ENCODE measurements around the gene TBRG1.

The TBRG1 gene

GRCh38 chr11:124669193-124669592 lies 46.5 kb downstream of the TBRG1 start:
- ATAC-seq, result no peak
- no peak overlapping the region for H3K4me3 Mint-ChIP-seq
- no peaks in the 10 kb centered on the region for H3K36me3 Mint-ChIP-seq
- H3K27me3 Mint-ChIP-seq, result no peaks in the 10 kb centered on the region
- peaks cover 21% of the 10 kb centered on the region for H3K4me1 Mint-ChIP-seq
- no peak overlapping the region for H3K27ac Mint-ChIP-seq
- no peaks in the 10 kb centered on the region for H3K9me3 Mint-ChIP-seq

- no peaks in the 10 kb centered on the region for H3K9me3 Mint-ChIP-seq
- H3K36me3 Mint-ChIP-seq, result no peaks in the 10 kb centered on the region
- H3K27me3 Mint-ChIP-seq, result no peaks in the 10 kb centered on the region
- ATAC-seq, result no peak
- H3K4me1 Mint-ChIP-seq, result peaks cover 23% of the 10 kb centered on the region
- H3K4me3 Mint-ChIP-seq, result no peak overlapping the region
- no peak overlapping the region for H3K27ac Mint-ChIP-seq
Observed at GRCh38 chr11:124670732-124671131, 48.1 kb downstream of the TBRG1 start.

DNA sequence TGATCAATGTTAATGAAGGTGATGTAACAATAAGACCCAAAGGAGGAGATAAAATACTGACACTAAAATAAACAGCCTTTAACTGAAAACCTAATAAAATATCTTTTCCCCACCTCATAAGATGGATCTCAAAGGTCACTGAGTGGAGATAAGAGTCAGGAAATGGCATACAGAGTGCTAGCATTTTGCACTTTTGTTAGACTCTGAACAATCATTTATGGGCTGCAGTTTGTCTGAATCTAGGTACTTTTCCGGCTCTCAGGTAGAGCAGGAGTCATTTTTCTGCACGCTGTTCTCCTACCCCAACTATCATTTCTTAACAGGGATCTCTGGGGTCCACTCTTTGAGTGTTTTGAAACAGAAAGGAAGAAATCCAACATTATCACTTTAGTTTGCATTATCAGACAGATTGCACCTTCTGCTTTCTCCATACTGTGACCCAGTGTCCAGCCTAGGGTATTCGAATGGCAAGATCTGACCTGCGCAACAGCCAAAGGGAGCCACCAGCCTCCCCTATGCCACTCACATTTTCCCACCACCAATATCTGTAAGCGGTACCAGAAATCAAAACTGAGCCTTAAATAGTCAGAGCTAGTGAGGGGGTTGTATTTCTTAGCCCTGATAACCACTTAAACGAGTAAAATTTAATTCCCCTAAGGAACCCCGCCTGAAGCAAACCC lies 50.0 kb downstream of the TBRG1 start:
- Mint-ChIP-seq H3K27ac (peak overlapping the region; percentile 83), H3K4me1 (peaks cover 23% of the 10 kb centered on the region), H3K4me3 (peak overlapping the region; percentile 91), H3K36me3 (no peaks in the 10 kb centered on the region), H3K9me3 (no peaks in the 10 kb centered on the region), H3K27me3 (no peaks in the 10 kb centered on the region)
- ATAC-seq, result no peak

DNA sequence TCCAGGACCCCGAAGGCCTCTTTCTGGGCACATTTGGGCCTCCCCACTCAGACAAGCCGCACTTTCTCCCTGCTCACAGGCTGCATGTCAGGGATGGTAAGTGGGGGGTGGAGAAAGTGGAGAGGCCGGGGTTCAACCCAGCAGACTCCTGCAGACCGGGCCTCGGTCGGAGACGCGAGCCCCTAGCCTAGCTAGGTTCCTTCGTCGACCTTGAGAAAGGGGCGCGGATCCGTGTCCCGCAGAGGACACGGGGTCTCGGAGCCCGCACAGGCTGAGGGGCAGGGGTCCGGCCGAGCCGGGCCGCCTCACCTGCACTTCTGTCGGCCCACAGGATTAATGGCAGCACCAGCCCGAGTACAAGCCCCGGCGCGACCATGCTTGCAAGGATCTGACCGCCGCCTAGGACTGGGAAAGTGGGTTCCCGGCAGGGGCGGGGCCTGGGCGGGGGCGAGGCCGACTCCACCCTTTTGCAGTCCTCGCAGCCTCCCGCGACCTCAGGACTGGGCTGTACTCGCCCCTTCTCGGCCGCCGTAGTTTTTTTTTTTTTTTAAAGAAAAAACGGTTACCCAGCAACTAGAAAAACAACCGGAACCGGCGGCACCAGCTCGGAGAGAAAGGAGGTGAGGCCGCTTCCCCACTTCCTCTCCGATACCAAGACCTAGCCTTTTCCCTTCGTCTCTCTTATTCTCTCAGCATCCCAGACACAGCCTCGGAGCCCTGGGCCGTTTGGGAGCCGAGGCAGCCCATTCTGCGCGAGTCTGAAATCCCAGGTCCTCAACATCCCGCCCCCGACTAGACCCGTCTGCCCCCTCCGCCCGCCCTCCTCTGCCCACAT lies 50.9 kb downstream of the TBRG1 start, which contains the start of the genes SIAE and SPA17:
TSS of gene SIAE (minus strand) at position 407 of the 835 bp plus-strand sequence. CDS start at position 376, 31 bp downstream.
TSS of gene SPA17 (plus strand) at position 572 of the 835 bp plus-strand sequence. CDS start 1,361 bp downstream, outside the sequence.
- Mint-ChIP-seq H3K36me3 (no peaks in the 10 kb centered on the region), H3K27ac (peak within 1 kb of the TSS; percentile 83), H3K27me3 (no peaks in the 10 kb centered on the region), H3K4me1 (peaks cover 23% of the 10 kb centered on the region), H3K9me3 (no peaks in the 10 kb centered on the region), H3K4me3 (peak within 1 kb of the TSS; percentile 91)
- ATAC-seq, result peak; percentile 97

- H3K4me1 Mint-ChIP-seq, result peaks cover 23% of the 10 kb centered on the region
- H3K36me3 Mint-ChIP-seq, result no peaks in the 10 kb centered on the region
- H3K27me3 Mint-ChIP-seq, result no peaks in the 10 kb centered on the region
- H3K27ac Mint-ChIP-seq, result peak overlapping the region; percentile 83
- no peaks in the 10 kb centered on the region for H3K9me3 Mint-ChIP-seq
- H3K4me3 Mint-ChIP-seq, result peak overlapping the region; percentile 91
- ATAC-seq, result no peak
Observed at GRCh38 chr11:124674168-124674517, 51.5 kb downstream of the TBRG1 start.

DNA sequence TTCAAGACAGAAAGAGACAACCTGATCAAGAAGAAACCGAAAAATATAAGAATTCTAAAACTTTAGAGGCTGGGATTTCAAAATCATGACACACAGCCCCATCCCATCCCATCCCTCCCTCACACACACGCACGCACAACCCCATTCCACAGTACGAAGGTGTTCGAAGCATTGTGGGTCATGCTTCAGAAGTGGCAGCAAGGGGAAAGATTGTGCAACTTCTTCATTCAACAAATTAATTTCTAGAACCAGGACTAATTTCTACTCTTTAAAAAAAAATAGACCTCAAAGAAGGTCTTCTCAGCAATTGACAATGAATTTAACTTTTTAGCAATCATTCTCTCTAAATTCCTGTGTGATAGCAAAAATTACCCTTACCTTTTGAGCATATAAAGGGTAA lies 51.9 kb downstream of the TBRG1 start:
- H3K27me3 Mint-ChIP-seq, result no peaks in the 10 kb centered on the region
- H3K27ac Mint-ChIP-seq, result peak overlapping the region; percentile 83
- no peaks in the 10 kb centered on the region for H3K9me3 Mint-ChIP-seq
- H3K36me3 Mint-ChIP-seq, result no peaks in the 10 kb centered on the region
- peak overlapping the region; percentile 91 for H3K4me3 Mint-ChIP-seq
- ATAC-seq, result no peak
- H3K4me1 Mint-ChIP-seq, result peaks cover 23% of the 10 kb centered on the region

DNA sequence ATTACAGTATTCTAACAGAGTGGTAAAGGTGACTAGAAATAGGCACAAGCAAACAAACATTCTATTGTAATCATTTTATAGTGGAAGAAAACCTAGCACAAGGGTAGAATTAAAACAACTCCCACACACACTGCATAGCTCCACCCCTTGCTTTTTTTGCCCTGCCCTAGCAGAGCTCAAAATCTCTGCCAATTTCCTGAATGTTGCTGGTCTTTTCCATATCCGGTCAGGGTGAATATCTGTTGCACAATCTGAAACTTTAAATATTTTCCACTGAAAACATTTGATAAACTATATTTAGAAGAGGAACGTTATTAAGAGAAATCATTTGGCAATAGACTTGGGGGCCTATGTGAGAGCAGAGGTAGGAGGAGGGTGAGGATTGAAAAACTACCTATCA lies 53.7 kb downstream of the TBRG1 start:
- Mint-ChIP-seq H3K4me1 (peaks cover 17% of the 10 kb centered on the region), H3K27me3 (no peaks in the 10 kb centered on the region), H3K36me3 (no peaks in the 10 kb centered on the region), H3K27ac (no peak overlapping the region), H3K9me3 (no peaks in the 10 kb centered on the region), H3K4me3 (no peak overlapping the region)
- no peak for ATAC-seq

GRCh38 chr11:124678416-124678815 lies 55.8 kb downstream of the TBRG1 start:
- H3K27ac Mint-ChIP-seq, result no peak overlapping the region
- peaks cover 9% of the 10 kb centered on the region for H3K36me3 Mint-ChIP-seq
- peaks cover 6% of the 10 kb centered on the region for H3K4me1 Mint-ChIP-seq
- H3K4me3 Mint-ChIP-seq, result no peak overlapping the region
- no peaks in the 10 kb centered on the region for H3K27me3 Mint-ChIP-seq
- no peak for ATAC-seq
- peaks cover 3% of the 10 kb centered on the region for H3K9me3 Mint-ChIP-seq

DNA sequence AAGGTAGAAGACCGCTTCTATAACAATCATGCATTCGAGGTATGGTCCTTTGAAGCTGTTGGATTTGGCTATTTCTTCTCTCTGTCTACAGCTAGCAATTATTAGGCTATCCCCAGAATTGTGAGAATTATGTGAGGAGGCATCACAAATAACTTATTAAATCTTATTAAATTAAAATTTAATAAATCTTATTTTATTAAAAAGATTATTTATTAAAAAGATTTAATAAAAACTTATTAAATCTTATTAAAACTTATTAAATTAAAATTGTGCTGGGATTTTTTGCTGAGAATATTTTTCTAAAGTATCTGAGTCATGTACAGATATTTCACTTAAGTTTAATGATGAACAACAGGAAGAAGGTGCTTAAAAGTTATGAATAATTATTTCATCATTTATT lies 58.8 kb downstream of the TBRG1 start:
- H3K27me3 Mint-ChIP-seq, result peaks cover 2% of the 10 kb centered on the region
- H3K9me3 Mint-ChIP-seq, result peaks cover 3% of the 10 kb centered on the region
- no peak overlapping the region for H3K27ac Mint-ChIP-seq
- ATAC-seq, result no peak
- no peak overlapping the region for H3K4me3 Mint-ChIP-seq
- peaks cover 21% of the 10 kb centered on the region for H3K36me3 Mint-ChIP-seq
- H3K4me1 Mint-ChIP-seq, result no peaks in the 10 kb centered on the region

DNA sequence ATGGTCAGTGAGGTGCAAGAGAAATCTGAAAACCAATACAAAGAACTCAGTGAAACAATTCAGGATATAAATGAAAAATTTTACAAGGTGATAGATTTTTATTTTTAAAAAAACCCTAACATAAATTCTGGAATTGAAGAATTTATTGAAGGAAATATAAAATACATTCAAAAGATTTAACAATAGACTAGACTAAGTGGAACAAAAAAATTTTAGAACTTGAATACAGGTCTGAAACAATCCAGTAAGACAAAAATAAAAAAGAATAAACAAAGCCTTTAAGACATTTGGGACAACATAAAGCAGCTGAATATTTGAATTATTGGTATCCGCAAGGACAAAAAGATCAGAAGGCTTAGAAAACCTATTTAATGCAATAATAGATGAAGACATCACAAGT lies 59.8 kb downstream of the TBRG1 start:
- H3K36me3 Mint-ChIP-seq, result peaks cover 31% of the 10 kb centered on the region
- no peak overlapping the region for H3K4me3 Mint-ChIP-seq
- peaks cover 8% of the 10 kb centered on the region for H3K9me3 Mint-ChIP-seq
- ATAC-seq, result no peak
- no peak overlapping the region for H3K27ac Mint-ChIP-seq
- H3K27me3 Mint-ChIP-seq, result peaks cover 12% of the 10 kb centered on the region
- H3K4me1 Mint-ChIP-seq, result no peaks in the 10 kb centered on the region
